K562 (cell line): Measurements from ENCODE around the gene SERPINH1. TPM values are rescaled to one million over a fixed set of nuclear protein-coding genes. Genes with fewer than 3 reads are reported as not detected.

Experiments used
- ATAC-seq: fragments of 200-7000 bp; cut with Tn5 transposase; 3 replicates; pipeline ENCODE4 v1.9.1; 2020; ENCODE audit warnings: moderate library complexity
- BruUV-seq: library from RNA; stranded (reverse); fragments of 400-500 nt; replicated peaks from 2 replicates; lab custom pipeline; 2021; lab: Mats Ljungman, UMichigan
- CTCF ChIA-PET: fragments of 300-600 bp; formaldehyde crosslinking; extraction: SDS; loops from one replicate; lab custom pipeline; 2021; ENCODE audit warnings: low intra/inter-chr PET ratio; lab: Yijun Ruan, JAX
- POLR2A ChIA-PET: fragments of 300-600, 350-650 bp; sonication (Branson Sonifier 250); formaldehyde crosslinking; extraction: SDS; loops from one replicate; lab custom pipeline; 2021; ENCODE audit warnings: antibody characterized with exemption, inconsistent platforms; lab: Yijun Ruan, JAX
- DNase-seq, 4 experiments: peaks; one replicate each; pipeline versions ENCODE4 v3.0.0 to v3.0.0-alpha.2; 2011 to 2018; ENCODE audit warnings: low spot score in 3 of 4, mixed read lengths in 3 of 4; ENCODE audit errors: extremely low read depth in 1 of 4
- FAIRE-seq: peaks from 2 replicates; lab custom pipeline; 2011; peaks lifted over from hg19 to GRCh38; lab: Jason Lieb, UNC
- H2AFZ ChIP-seq: 2 replicates; pipeline ENCODE4 v1.6.0; 2011; ENCODE audit warnings: low read depth, low read length, control low read depth, inconsistent platforms
- H3K27ac ChIP-seq: fragments of 200-600 bp; 3 replicates; pipeline ENCODE4 v1.8.0; 2011; ENCODE audit warnings: low read depth, mild to moderate bottlenecking, control low read depth, inconsistent platforms, low read length, moderate library complexity, mixed read lengths; ENCODE audit errors: extremely low read depth
- H3K27me3 ChIP-seq, 2 experiments: fragments of 300-600 bp in 1 of 2; 2 replicates in 1 of 2; 3 replicates in 1 of 2; pipeline versions ENCODE4 v1.6.0 to v1.8.0; 2011; ENCODE audit warnings: inconsistent platforms in 2 of 2, low read length in 2 of 2, mild to moderate bottlenecking in 1 of 2, mixed read lengths in 1 of 2, moderate library complexity in 1 of 2; ENCODE audit not compliant: control insufficient read depth in 2 of 2, insufficient read depth in 2 of 2
- H3K36me3 ChIP-seq: fragments of 300-600 bp; 3 replicates; pipeline ENCODE4 v1.8.0; 2011; ENCODE audit warnings: mild to moderate bottlenecking, low read length, inconsistent platforms; ENCODE audit not compliant: control insufficient read depth, insufficient read depth
- H3K4me1 ChIP-seq, 2 experiments: fragments of 200-600 bp in 1 of 2; replicated peaks in 1 of 2; 2 replicates in 1 of 2; 3 replicates in 1 of 2; pipeline versions ENCODE4 v1.5.1 to v1.8.0; 2011; ENCODE audit warnings: inconsistent platforms in 2 of 2, low read length in 2 of 2, mild to moderate bottlenecking in 1 of 2, mixed read lengths in 1 of 2, moderate library complexity in 1 of 2; ENCODE audit not compliant: control insufficient read depth in 2 of 2, insufficient read depth in 2 of 2
- H3K4me2 ChIP-seq: 2 replicates; pipeline ENCODE4 v1.6.1; 2011; ENCODE audit warnings: low read length, control low read depth, inconsistent platforms, mixed read lengths; ENCODE audit not compliant: insufficient read depth
- H3K4me3 ChIP-seq: fragments of 200-600 bp; sonication (generic), shearing (Covaris generic); 2 replicates; pipeline ENCODE4 v1.5.1; 2016; ENCODE audit warnings: control low read depth, inconsistent platforms
- H3K79me2 ChIP-seq: fragments of 200-600 bp; 3 replicates; pipeline ENCODE4 v1.8.0; 2011; ENCODE audit warnings: low read length, inconsistent platforms; ENCODE audit not compliant: control insufficient read depth, insufficient read depth
- H3K9ac ChIP-seq, 2 experiments: 2 replicates each; pipeline versions ENCODE4 v1.6.0 to v1.6.1; 2011; ENCODE audit warnings: low read depth in 2 of 2, low read length in 2 of 2, control low read depth in 1 of 2, inconsistent platforms in 1 of 2, mild to moderate bottlenecking in 1 of 2, mixed read lengths in 1 of 2; ENCODE audit not compliant: insufficient read depth in 1 of 2
- H3K9me1 ChIP-seq: one replicate; pipeline ENCODE4 v1.6.0; 2011; ENCODE audit warnings: inconsistent platforms, mild to moderate bottlenecking, low read length, moderate library complexity; ENCODE audit not compliant: control insufficient read depth, insufficient read depth
- H3K9me3 ChIP-seq: replicated peaks from 2 replicates; pipeline ENCODE4 v1.5.1; 2011; ENCODE audit warnings: low read depth, low read length, inconsistent platforms; ENCODE audit not compliant: control insufficient read depth, insufficient read depth
- H4K20me1 ChIP-seq: replicated peaks from 2 replicates; pipeline ENCODE4 v1.6.1; 2011; ENCODE audit warnings: low read length, inconsistent platforms, mixed read lengths; ENCODE audit not compliant: control insufficient read depth, insufficient read depth
- BRD9 ChIP-seq: fragments of 450-650 bp; IDR thresholded peaks from 2 replicates; pipeline ENCODE4 v1.6.1; 2018; ENCODE audit warnings: low read depth; ENCODE audit not compliant: partially characterized antibody
- DDX20 ChIP-seq: fragments of 450-650 bp; IDR thresholded peaks from 2 replicates; pipeline ENCODE4 v1.6.1; 2016; ENCODE audit warnings: missing genetic modification characterization, low read depth, mild to moderate bottlenecking, missing compliant biosample characterization, moderate library complexity
- ETV5 ChIP-seq: sonication (generic); formaldehyde crosslinking; IDR thresholded peaks from 2 replicates; pipeline ENCODE4 v1.4.0; 2020; ENCODE audit warnings: low read depth, mild to moderate bottlenecking, missing genetic modification reagents
- KDM1A ChIP-seq, 2 experiments: fragments of 450-650 bp; IDR thresholded peaks; 2 replicates each; pipeline ENCODE4 v1.6.1; 2016; ENCODE audit warnings: mild to moderate bottlenecking in 2 of 2
- RBM25 ChIP-seq: fragments of 200-400 bp; formaldehyde crosslinking; IDR thresholded peaks from 2 replicates; pipeline ENCODE4 v1.6.1; 2018; ENCODE audit warnings: low read length, low read depth, moderate library complexity; ENCODE audit not compliant: severe bottlenecking
- SMARCA5 ChIP-seq: fragments of 450-650 bp; IDR thresholded peaks from 2 replicates; pipeline ENCODE4 v1.6.1; 2016
- TBP ChIP-seq: optimal IDR thresholded peaks from 2 replicates; pipeline ENCODE3; 2011; ENCODE audit warnings: low read depth, low read length, improper control_type of control experiment
- U2AF1 ChIP-seq: fragments of 200-400 bp; formaldehyde crosslinking; optimal IDR thresholded peaks from 2 replicates; pipeline ENCODE3; 2017; ENCODE audit warnings: mild to moderate bottlenecking, low read depth, low read length, moderate library complexity
- ZFP36 ChIP-seq: fragments of 150-350 bp; IDR thresholded peaks from 2 replicates; pipeline ENCODE4 v1.6.1; 2018; ENCODE audit warnings: low read length, low read depth; ENCODE audit not compliant: partially characterized antibody
- ZNF436 ChIP-seq: fragments of 250-450, 450-650 bp; sonication (Bioruptor Pico); formaldehyde crosslinking; IDR thresholded peaks from 2 replicates; pipeline ENCODE4 v1.7.0; 2020; ENCODE audit warnings: mild to moderate bottlenecking
- WGBS: fragments of 100-300 bp; shearing (Covaris generic); methylation state at CpG from one replicate; pipeline ENCODE4 v1.1.6; 2016; ENCODE audit warnings: low coverage, mixed read lengths; ENCODE audit not compliant: insufficient coverage; ENCODE audit errors: missing lambda C conversion rate; 5-methylcytosine and 5-hydroxymethylcytosine counted together
- in situ Hi-C: fragments of 300-500 bp; cut with MboI; formaldehyde crosslinking; loops from 4 replicates; pipeline ENCODE4 v1.15.0; 2018; ENCODE audit warnings: inconsistent platforms, mixed read lengths
- intact Hi-C: fragments of 100-400 bp; cut with micrococcal nuclease; formaldehyde crosslinking; loops from 2 replicates; pipeline ENCODE4 v1.14.2; 2022
- polyA plus RNA-seq, 8 experiments: library from polyadenylated mRNA; depleted of rRNA in 4 of 8; stranded (reverse) in 5 of 8; unstranded in 3 of 8; fragments of >200 nt; fragmentation: Nextera tagmentation in 2 of 8; fragmentation: Illumina TruSeq in 1 of 8; extraction: Ambion mirVana in 2 of 8; extraction: Trizol in 1 of 8; gene quantifications; 2 replicates each; pipeline versions ENCODE4 v1.2.1 to v1.2.3, GENCODE V29; 2011 to 2014; ENCODE audit warnings: inconsistent platforms in 1 of 8, missing spikeins in 1 of 8
- total RNA-seq, 7 experiments: library from RNA; depleted of rRNA in 6 of 7; stranded (reverse); fragments of >200 nt in 6 of 7; fragmentation: Illumina TruSeq in 2 of 7; extraction: Trizol in 2 of 7; gene quantifications; 2 replicates each; pipeline versions ENCODE4 v1.2.1 to v1.2.3, GENCODE V29; 2011 to 2021; ENCODE audit warnings: low replicate concordance in 1 of 7
- TF ChIP-seq, protein P1 (sequence below): fragments of 450-650 bp; IDR thresholded peaks from one replicate; pipeline ENCODE4 v1.6.1; 2018; ENCODE audit warnings: mild to moderate bottlenecking, moderate library complexity; ENCODE audit not compliant: partially characterized antibody
- TF ChIP-seq, protein P2 (sequence below): fragments of 250-450 bp; sonication (Bioruptor Pico); IDR thresholded peaks from 2 replicates; pipeline ENCODE4 v1.8.0; 2021; ENCODE audit warnings: moderate library complexity, mild to moderate bottlenecking, inconsistent platforms
- TF ChIP-seq, protein P3 (sequence below): fragments of 450-650 bp; formaldehyde crosslinking; IDR thresholded peaks from 2 replicates; pipeline ENCODE4 v1.4.0; 2020; ENCODE audit warnings: mild to moderate bottlenecking
- TF ChIP-seq, protein P4 (sequence below): IDR thresholded peaks from 2 replicates; pipeline ENCODE4 v1.6.1; 2011; ENCODE audit warnings: borderline replicate concordance, low read depth, mild to moderate bottlenecking, moderate library complexity, low read length; ENCODE audit not compliant: insufficient read depth, poor library complexity, severe bottlenecking

SERPINH1 gene
- total and polyA plus RNA-seq, 9 of the 15 experiments (the other 6 are each of a cell fraction or from before 2014, with no cell fraction given): 2.8 to 106 (median 67.9) TPM

DNA sequence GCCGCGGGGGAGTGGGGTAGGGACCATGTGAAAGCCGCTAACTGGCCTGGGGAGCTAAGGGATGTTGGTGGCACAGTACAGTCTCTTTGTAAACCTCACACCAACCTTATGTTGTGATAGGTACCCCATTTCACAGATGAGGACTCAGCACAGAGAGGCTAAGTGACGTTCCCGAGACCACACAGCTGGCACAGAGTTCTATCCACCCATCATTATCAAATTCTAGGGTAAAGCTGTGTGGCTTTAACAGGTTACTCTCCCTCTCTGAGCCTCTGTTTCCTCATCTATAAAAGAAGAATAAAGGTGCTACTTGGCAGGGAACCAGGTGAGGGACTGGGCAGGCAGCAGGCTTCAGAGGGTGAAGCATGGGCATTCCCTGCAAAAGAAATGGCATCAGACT is 34.9 kb upstream of the SERPINH1 start:
- BruUV-seq: no TSS peak
- Histone ChIP-seq H3K9me1 (no peaks in the 10 kb centered on the region), H3K27ac (no peak overlapping the region), H4K20me1 (peaks cover 7% of the 10 kb centered on the region; the same call in 1 of the 2 replicates), H2AFZ (no peak overlapping the region), H3K4me2 (no peak overlapping the region), H3K27me3 (no peaks in the 10 kb centered on the region), H3K36me3 (no peaks in the 10 kb centered on the region), H3K9me3 (no peaks in the 10 kb centered on the region), H3K9ac (no peak overlapping the region; a peak in 1 of 4 replicates), H3K4me1 (peaks cover 12 to 45% of the 10 kb centered on the region in 2 experiments), H3K4me3 (no peak overlapping the region), H3K79me2 (peaks cover 10% of the 10 kb centered on the region; the same call in 1 of the 3 replicates)
- ChIA-PET CTCF (interaction anchor here (2.7 kb wide), 1 partner anchor 82 kb away, joined by 14 read pairs; no protein-coding TSS in a partner anchor), POLR2A (no interaction called here)
- no peak for DNase-seq
- in situ Hi-C loops (no loop called here), intact Hi-C loops (no loop called here)
- ATAC-seq: no peak
- 85% methylated on average over 5 of the region's 5 CpGs for WGBS
- no peak for FAIRE-seq
- TF ChIP-seq, protein P1, sequence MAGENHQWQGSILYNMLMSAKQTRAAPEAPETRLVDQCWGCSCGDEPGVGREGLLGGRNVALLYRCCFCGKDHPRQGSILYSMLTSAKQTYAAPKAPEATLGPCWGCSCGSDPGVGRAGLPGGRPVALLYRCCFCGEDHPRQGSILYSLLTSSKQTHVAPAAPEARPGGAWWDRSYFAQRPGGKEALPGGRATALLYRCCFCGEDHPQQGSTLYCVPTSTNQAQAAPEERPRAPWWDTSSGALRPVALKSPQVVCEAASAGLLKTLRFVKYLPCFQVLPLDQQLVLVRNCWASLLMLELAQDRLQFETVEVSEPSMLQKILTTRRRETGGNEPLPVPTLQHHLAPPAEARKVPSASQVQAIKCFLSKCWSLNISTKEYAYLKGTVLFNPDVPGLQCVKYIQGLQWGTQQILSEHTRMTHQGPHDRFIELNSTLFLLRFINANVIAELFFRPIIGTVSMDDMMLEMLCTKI: no peak
- 0 out of 2 replicates have a peak, but pooled peaks have one; percentile 31 for TF ChIP-seq SMARCA5
- TF ChIP-seq DDX20: no peak
- TF ChIP-seq, protein P2, sequence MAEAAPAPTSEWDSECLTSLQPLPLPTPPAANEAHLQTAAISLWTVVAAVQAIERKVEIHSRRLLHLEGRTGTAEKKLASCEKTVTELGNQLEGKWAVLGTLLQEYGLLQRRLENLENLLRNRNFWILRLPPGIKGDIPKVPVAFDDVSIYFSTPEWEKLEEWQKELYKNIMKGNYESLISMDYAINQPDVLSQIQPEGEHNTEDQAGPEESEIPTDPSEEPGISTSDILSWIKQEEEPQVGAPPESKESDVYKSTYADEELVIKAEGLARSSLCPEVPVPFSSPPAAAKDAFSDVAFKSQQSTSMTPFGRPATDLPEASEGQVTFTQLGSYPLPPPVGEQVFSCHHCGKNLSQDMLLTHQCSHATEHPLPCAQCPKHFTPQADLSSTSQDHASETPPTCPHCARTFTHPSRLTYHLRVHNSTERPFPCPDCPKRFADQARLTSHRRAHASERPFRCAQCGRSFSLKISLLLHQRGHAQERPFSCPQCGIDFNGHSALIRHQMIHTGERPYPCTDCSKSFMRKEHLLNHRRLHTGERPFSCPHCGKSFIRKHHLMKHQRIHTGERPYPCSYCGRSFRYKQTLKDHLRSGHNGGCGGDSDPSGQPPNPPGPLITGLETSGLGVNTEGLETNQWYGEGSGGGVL (CRISPR knock-in tag): no peak
- TF ChIP-seq ZNF436 (CRISPR knock-in tag): no peak
- no peak for TF ChIP-seq TBP
- TF ChIP-seq, protein P3, sequence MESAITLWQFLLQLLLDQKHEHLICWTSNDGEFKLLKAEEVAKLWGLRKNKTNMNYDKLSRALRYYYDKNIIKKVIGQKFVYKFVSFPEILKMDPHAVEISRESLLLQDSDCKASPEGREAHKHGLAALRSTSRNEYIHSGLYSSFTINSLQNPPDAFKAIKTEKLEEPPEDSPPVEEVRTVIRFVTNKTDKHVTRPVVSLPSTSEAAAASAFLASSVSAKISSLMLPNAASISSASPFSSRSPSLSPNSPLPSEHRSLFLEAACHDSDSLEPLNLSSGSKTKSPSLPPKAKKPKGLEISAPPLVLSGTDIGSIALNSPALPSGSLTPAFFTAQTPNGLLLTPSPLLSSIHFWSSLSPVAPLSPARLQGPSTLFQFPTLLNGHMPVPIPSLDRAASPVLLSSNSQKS (CRISPR knock-in tag): no peak
- peak; percentile 33 to 42; a peak in 2 of 4 replicates for TF ChIP-seq KDM1A (IDR thresholded peaks at IDR 0.05)
- TF ChIP-seq, protein P4, sequence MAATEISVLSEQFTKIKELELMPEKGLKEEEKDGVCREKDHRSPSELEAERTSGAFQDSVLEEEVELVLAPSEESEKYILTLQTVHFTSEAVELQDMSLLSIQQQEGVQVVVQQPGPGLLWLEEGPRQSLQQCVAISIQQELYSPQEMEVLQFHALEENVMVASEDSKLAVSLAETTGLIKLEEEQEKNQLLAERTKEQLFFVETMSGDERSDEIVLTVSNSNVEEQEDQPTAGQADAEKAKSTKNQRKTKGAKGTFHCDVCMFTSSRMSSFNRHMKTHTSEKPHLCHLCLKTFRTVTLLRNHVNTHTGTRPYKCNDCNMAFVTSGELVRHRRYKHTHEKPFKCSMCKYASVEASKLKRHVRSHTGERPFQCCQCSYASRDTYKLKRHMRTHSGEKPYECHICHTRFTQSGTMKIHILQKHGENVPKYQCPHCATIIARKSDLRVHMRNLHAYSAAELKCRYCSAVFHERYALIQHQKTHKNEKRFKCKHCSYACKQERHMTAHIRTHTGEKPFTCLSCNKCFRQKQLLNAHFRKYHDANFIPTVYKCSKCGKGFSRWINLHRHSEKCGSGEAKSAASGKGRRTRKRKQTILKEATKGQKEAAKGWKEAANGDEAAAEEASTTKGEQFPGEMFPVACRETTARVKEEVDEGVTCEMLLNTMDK: no peak
- TF ChIP-seq ETV5 (CRISPR knock-in tag): no peak
- TF ChIP-seq ZFP36: peak; percentile 80
- TF ChIP-seq RBM25: peak; percentile 85
- no peak for TF ChIP-seq U2AF1
- TF ChIP-seq BRD9: peak; percentile 37
